ENCODE results near the gene TNFRSF19. TPM values are rescaled to one million over a fixed set of nuclear protein-coding genes. Genes with fewer than 3 reads are reported as not detected.

TNFRSF19 gene
- total RNA-seq, 1 donor from 2014 or later: not detected

DNA sequence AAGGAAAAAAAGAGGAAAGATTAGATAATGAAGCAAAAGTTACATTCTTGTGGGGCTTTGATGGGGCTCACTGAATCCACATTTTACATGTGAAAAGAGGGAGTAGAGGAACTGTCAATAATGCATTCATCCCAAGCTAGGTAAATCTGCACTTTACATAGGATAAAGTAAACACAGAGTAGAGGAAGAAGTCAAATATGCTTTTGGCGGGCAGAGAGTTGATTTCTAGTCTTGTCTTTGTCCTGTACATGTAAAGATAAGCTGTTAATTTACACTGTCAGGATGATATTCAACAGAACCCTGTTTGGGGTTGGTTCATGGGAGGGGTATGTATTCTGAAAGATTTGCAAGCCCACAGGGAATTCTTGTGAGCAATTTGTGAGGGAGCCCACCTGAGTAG lies 18.0 kb upstream of the TNFRSF19 start:
- no peak for ATAC-seq (ENCODE audit: low read depth)
- ChIA-PET CTCF (no interaction called here), POLR2A (no interaction called here)
- intact Hi-C loops (cut with micrococcal nuclease): no loop called here
- no peak for DNase-seq
- peaks cover 33% of the 10 kb centered on the region for H3K27me3 Mint-ChIP-seq
- H3K36me3 Mint-ChIP-seq (ENCODE audit: low read depth): no peaks in the 10 kb centered on the region
- H3K27ac Mint-ChIP-seq: no peak overlapping the region
- TF ChIP-seq, protein P1, sequence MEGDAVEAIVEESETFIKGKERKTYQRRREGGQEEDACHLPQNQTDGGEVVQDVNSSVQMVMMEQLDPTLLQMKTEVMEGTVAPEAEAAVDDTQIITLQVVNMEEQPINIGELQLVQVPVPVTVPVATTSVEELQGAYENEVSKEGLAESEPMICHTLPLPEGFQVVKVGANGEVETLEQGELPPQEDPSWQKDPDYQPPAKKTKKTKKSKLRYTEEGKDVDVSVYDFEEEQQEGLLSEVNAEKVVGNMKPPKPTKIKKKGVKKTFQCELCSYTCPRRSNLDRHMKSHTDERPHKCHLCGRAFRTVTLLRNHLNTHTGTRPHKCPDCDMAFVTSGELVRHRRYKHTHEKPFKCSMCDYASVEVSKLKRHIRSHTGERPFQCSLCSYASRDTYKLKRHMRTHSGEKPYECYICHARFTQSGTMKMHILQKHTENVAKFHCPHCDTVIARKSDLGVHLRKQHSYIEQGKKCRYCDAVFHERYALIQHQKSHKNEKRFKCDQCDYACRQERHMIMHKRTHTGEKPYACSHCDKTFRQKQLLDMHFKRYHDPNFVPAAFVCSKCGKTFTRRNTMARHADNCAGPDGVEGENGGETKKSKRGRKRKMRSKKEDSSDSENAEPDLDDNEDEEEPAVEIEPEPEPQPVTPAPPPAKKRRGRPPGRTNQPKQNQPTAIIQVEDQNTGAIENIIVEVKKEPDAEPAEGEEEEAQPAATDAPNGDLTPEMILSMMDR (IDR thresholded peaks at IDR 0.05): no peak
- H3K4me3 Mint-ChIP-seq: no peak overlapping the region
- H3K4me1 Mint-ChIP-seq: no peaks in the 10 kb centered on the region
- no peaks in the 10 kb centered on the region for H3K9me3 Mint-ChIP-seq

DNA sequence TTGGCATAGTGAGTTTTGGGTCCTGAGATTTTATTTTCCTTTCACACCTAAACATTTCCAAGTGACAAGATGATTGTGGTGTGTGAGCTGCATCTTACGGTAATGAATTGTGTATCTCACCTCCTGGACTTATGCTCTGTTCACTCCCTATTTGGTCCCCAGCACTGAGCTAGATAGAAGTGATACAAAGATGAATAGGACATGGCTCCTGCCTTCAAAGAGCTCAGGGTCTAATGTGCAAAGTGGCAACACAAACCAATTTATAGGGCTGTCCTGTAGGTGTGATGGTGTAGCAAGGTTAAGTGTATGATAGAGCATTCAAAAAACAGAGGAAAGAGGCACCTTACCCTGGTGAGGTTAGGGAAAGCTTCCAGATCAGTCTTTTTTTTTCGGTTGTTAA lies 17.6 kb upstream of the TNFRSF19 start:
- Mint-ChIP-seq H3K9me3 (no peaks in the 10 kb centered on the region), H3K36me3 (ENCODE audit: low read depth) (no peaks in the 10 kb centered on the region), H3K27ac (no peak overlapping the region), H3K27me3 (peaks cover 33% of the 10 kb centered on the region), H3K4me3 (no peak overlapping the region), H3K4me1 (no peaks in the 10 kb centered on the region)
- no peak for DNase-seq
- ChIA-PET CTCF (no interaction called here), POLR2A (no interaction called here)
- TF ChIP-seq, protein P1 (IDR thresholded peaks at IDR 0.05): no peak
- no peak for ATAC-seq (ENCODE audit: low read depth)
- intact Hi-C loops (cut with micrococcal nuclease): no loop called here

DNA sequence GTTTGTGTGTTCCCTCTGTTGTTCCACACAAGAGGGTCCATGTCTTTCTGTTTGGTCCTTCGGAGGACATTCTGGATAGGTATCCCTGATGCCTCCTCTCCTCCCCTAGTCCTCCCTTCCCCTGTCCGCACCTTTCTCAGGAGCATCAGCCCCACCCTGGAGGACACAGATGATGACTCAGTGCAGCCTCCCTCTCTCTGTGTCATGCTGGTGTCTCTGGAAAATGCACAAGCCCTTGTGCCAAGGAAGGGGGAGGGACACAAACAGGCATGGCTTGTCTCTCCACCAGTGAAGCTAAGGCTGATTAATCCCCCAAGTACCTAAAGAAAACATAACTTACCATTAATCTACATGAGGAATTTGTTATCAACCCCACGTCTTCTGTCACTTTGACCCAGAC lies 16.2 kb upstream of the TNFRSF19 start:
- Mint-ChIP-seq H3K4me1 (no peaks in the 10 kb centered on the region), H3K36me3 (ENCODE audit: low read depth) (no peaks in the 10 kb centered on the region), H3K27ac (no peak overlapping the region), H3K9me3 (no peaks in the 10 kb centered on the region), H3K27me3 (peaks cover 25% of the 10 kb centered on the region), H3K4me3 (no peak overlapping the region)
- ChIA-PET POLR2A (no interaction called here), CTCF (no interaction called here)
- DNase-seq (no peak), ATAC-seq (ENCODE audit: low read depth) (no peak)
- TF ChIP-seq, protein P1 (IDR thresholded peaks at IDR 0.05): no peak
- intact Hi-C loops (cut with micrococcal nuclease): no loop called here

DNA sequence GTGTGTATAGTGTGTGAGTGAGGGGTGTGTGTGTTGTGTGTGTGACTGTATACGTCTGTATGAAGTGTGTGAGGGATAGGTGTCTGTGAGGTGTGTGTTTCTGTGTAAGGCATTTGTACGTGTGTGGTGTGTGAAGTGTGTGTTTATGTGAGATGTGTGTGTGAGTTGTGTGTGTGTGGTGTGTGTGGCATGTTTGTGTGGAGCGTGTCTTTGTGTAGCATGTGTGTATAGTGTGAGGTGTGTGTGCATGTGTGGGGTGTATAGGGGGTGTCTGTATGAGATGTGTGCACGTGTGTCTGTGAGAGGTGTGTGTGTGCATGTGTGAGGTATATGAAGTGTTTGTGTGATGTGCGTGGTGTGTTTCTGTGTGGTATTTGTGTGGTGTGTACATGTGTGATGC lies 13.2 kb upstream of the TNFRSF19 start:
- ChIA-PET POLR2A (no interaction called here), CTCF (no interaction called here)
- Mint-ChIP-seq H3K4me1 (no peaks in the 10 kb centered on the region), H3K27me3 (peaks cover 13% of the 10 kb centered on the region), H3K36me3 (ENCODE audit: low read depth) (no peaks in the 10 kb centered on the region), H3K9me3 (no peaks in the 10 kb centered on the region), H3K27ac (no peak overlapping the region), H3K4me3 (no peak overlapping the region)
- intact Hi-C loops (cut with micrococcal nuclease): no loop called here
- TF ChIP-seq, protein P1 (IDR thresholded peaks at IDR 0.05): no peak
- ATAC-seq (ENCODE audit: low read depth): no peak
- DNase-seq: no peak

DNA sequence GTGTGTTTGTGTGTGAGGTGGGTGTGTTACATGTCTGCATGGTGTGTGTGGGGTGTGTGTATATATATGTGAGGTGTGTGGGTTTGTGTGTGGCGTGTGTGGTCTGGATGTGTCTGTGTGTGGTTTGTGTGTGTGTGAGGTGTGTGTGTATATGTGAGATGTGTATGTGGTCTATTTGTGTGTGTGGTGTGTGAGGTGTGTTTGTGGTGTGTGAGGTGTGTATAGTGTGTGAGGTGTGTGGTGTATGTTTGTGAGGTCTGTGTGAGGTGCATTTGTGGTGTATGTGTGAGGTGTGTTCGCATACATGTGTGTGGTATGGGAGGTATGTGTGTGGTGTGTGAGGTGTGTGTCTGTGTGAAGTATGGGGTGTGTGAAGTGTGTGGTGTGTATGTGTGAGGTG lies 12.5 kb upstream of the TNFRSF19 start:
- Mint-ChIP-seq H3K27me3 (peaks cover 11% of the 10 kb centered on the region), H3K27ac (no peak overlapping the region), H3K4me1 (no peaks in the 10 kb centered on the region), H3K36me3 (ENCODE audit: low read depth) (no peaks in the 10 kb centered on the region), H3K9me3 (no peaks in the 10 kb centered on the region), H3K4me3 (no peak overlapping the region)
- TF ChIP-seq, protein P1 (IDR thresholded peaks at IDR 0.05): no peak
- DNase-seq (no peak), ATAC-seq (ENCODE audit: low read depth) (no peak)
- CTCF ChIA-PET: no interaction called here
- POLR2A ChIA-PET: no interaction called here
- intact Hi-C loops (cut with micrococcal nuclease): no loop called here
